BE2C (cell line): ENCODE data around the gene OXCT2.

Source experiments
- DNase-seq: peaks from one replicate; pipeline ENCODE4 v3.0.0-alpha.2; 2020
- H3K27me3 ChIP-seq: fragments of 250-450 bp; sonication (Bioruptor Pico); 2 replicates; pipeline ENCODE4 v1.5.1; 2020; ENCODE audit warnings: mild to moderate bottlenecking
- H3K36me3 ChIP-seq: fragments of 250-450 bp; sonication (Bioruptor Pico); 2 replicates; pipeline ENCODE4 v1.5.1; 2020; ENCODE audit warnings: mild to moderate bottlenecking
- H3K4me1 ChIP-seq: fragments of 250-450 bp; sonication (Bioruptor Pico); 2 replicates; pipeline ENCODE4 v1.5.1; 2020
- H3K4me3 ChIP-seq: 2 replicates; pipeline ENCODE4 v1.5.1; 2011; ENCODE audit warnings: low read depth, low read length
- H3K9me3 ChIP-seq: fragments of 250-450 bp; sonication (Bioruptor Pico); 2 replicates; pipeline ENCODE4 v1.5.1; 2020
- CTCF ChIP-seq: IDR thresholded peaks from 2 replicates; pipeline ENCODE4 v1.5.1; 2012; ENCODE audit warnings: mild to moderate bottlenecking, low read depth, low read length

The OXCT2 gene

GRCh38 chr1:39732730-39733129, 38.4 kb downstream of the OXCT2 start:
- DNase-seq = no peak
- no peak for TF ChIP-seq CTCF
- no peaks in the 10 kb centered on the region for H3K4me1 ChIP-seq
- no peaks in the 10 kb centered on the region for H3K36me3 ChIP-seq
- H3K4me3 ChIP-seq = no peak overlapping the region
- no peaks in the 10 kb centered on the region for H3K9me3 ChIP-seq
- no peaks in the 10 kb centered on the region for H3K27me3 ChIP-seq

GRCh38 chr1:39729842-39730241, 41.3 kb downstream of the OXCT2 start:
- Histone ChIP-seq H3K27me3 (no peaks in the 10 kb centered on the region), H3K4me1 (no peaks in the 10 kb centered on the region), H3K36me3 (no peaks in the 10 kb centered on the region), H3K4me3 (no peak overlapping the region), H3K9me3 (no peaks in the 10 kb centered on the region)
- no peak for TF ChIP-seq CTCF
- DNase-seq = no peak

- Histone ChIP-seq H3K36me3 (no peaks in the 10 kb centered on the region), H3K27me3 (no peaks in the 10 kb centered on the region), H3K9me3 (no peaks in the 10 kb centered on the region), H3K4me1 (no peaks in the 10 kb centered on the region), H3K4me3 (no peak overlapping the region)
- TF ChIP-seq CTCF = no peak
- DNase-seq = no peak
Measured at GRCh38 chr1:39729030-39729429, 42.1 kb downstream of the OXCT2 start.

GRCh38 chr1:39727932-39728317, 43.2 kb downstream of the OXCT2 start:
- no peaks in the 10 kb centered on the region for H3K27me3 ChIP-seq
- DNase-seq = no peak
- no peak for TF ChIP-seq CTCF
- H3K4me1 ChIP-seq = no peaks in the 10 kb centered on the region
- H3K4me3 ChIP-seq = no peak overlapping the region
- no peaks in the 10 kb centered on the region for H3K9me3 ChIP-seq
- no peaks in the 10 kb centered on the region for H3K36me3 ChIP-seq

GRCh38 chr1:39727221-39727931, 43.8 kb downstream of the OXCT2 start:
- Histone ChIP-seq H3K9me3 (no peaks in the 10 kb centered on the region), H3K4me3 (no peak overlapping the region), H3K27me3 (no peaks in the 10 kb centered on the region), H3K36me3 (no peaks in the 10 kb centered on the region), H3K4me1 (no peaks in the 10 kb centered on the region)
- TF ChIP-seq CTCF = no peak
- no peak for DNase-seq

GRCh38 chr1:39726600-39726999, 44.5 kb downstream of the OXCT2 start:
- Histone ChIP-seq H3K27me3 (no peaks in the 10 kb centered on the region), H3K36me3 (no peaks in the 10 kb centered on the region), H3K4me3 (no peak overlapping the region), H3K9me3 (no peaks in the 10 kb centered on the region), H3K4me1 (no peaks in the 10 kb centered on the region)
- no peak for DNase-seq
- no peak for TF ChIP-seq CTCF
